Adrenal gland (tissue), 12 donors: ENCODE data around the gene BTBD9. TPM values are rescaled to one million over a fixed set of nuclear protein-coding genes. Genes with fewer than 3 reads are reported as not detected.

Experiments used
- polyA plus RNA-seq, 3 donors: library from polyadenylated mRNA; stranded (reverse); fragments of 200-250 nt in 2 of 3; fragments of 350-450 nt in 1 of 3; fragmentation: Illumina TruSeq in 1 of 3; extraction: RNeasy Lipid Tissue Mini Kit (QIAGEN cat#74804) in 1 of 3; gene quantifications; one replicate each; pipeline ENCODE4 v1.2.3, GENCODE V29; 2013 to 2014
- small RNA-seq, 2 donors: library from RNA; depleted of rRNA; stranded (forward); fragments of <200 nt; gene quantifications; one replicate each; pipeline ENCODE3, GENCODE V24; 2016
- total RNA-seq, 9 donors: library from RNA; depleted of rRNA in 4 of 9; stranded (reverse); fragments of >200 nt in 4 of 9; fragments of 120-200 nt in 1 of 9; fragmentation: NEBNext Ultra II Directional in 1 of 9; extraction: Animal tissue kit (Norgen Biotek cat#: 25700) in 1 of 9; gene quantifications; one replicate each; pipeline versions ENCODE4 v1.1.0 to v1.2.4, GENCODE V29; 2013 to 2023
- donor health status: healthy with polysubstance abuse.
- donor health status: Bipolar disorder and iron deficiency.
- donor health status: DM: yes; HTN: yes; CAD: no.
- donor health status: DM: no; HTN: no; CAD: no.
- donor health status: DM: no; HTN: no; CAD: no.
- donor health status: DM: yes; HTN: yes; CAD: no.

Gene BTBD9
- total and polyA plus RNA-seq, 12 donors: 2.4 to 29.6 (median 18.1) TPM

Small RNA genes within 50 kb of the gene (small RNA-seq; reads per million reads assigned to genes)
- gene RF00019: 0 reads per million in 2 donors
- gene RF00279: 0 reads per million in 2 donors

Other genes starting within 250 kb of the BTBD9 start
- 100 to 1,000 TPM in 4 of 9 donors, 10 to 100 TPM in 5; 61.4 to 154 (median 98.4) TPM for gene GLO1, start 63.2 kb upstream of the BTBD9 start, total RNA-seq
- 100 to 1,000 TPM in 1 of 3 donors, 10 to 100 TPM in 2; 44.6 to 174 (median 61.3) TPM for gene GLO1, start 63.2 kb upstream of the BTBD9 start, polyA plus RNA-seq
- under 1 TPM in 1 of 9 donors, not detected in 8; under 0.01 TPM for gene DNAH8, start 75.4 kb upstream of the BTBD9 start, total RNA-seq
- under 1 TPM in 1 of 3 donors, not detected in 2; 0.02 TPM for gene DNAH8, start 75.4 kb upstream of the BTBD9 start, polyA plus RNA-seq